K562 (cell line): ENCODE results near the gene TNKS2.

ENCODE experiments used
- CBX2 ChIP-seq: fragments of 200-600 bp; sonication (generic); IDR thresholded peaks from one replicate; pipeline ENCODE4 v1.6.1; 2012; ENCODE audit warnings: mild to moderate bottlenecking, low read length, inconsistent platforms; ENCODE audit not compliant: insufficient read depth, poor library complexity, severe bottlenecking
- EHMT2 ChIP-seq: fragments of 450-650 bp; IDR thresholded peaks from 2 replicates; pipeline ENCODE4 v1.6.1; 2018; ENCODE audit warnings: antibody characterized with exemption
- ELF2 ChIP-seq: fragments of 250-450 bp; sonication (Bioruptor Pico); IDR thresholded peaks from 2 replicates; pipeline ENCODE4 v1.5.0; 2021; ENCODE audit warnings: mild to moderate bottlenecking
- HDAC6 ChIP-seq: IDR thresholded peaks from 2 replicates; pipeline ENCODE4 v1.6.1; 2012; ENCODE audit warnings: low read depth, mild to moderate bottlenecking, control low read depth, inconsistent platforms, low read length, moderate library complexity
- POLR2A ChIP-seq: fragments of 450-650 bp; conservative IDR thresholded peaks from 2 replicates; pipeline ENCODE4 v1.6.1; 2016
- POLR2G ChIP-seq: fragments of 200-400 bp; formaldehyde crosslinking; IDR thresholded peaks from 2 replicates; pipeline ENCODE4 v1.6.1; 2017; ENCODE audit warnings: low read depth, mild to moderate bottlenecking, antibody characterized with exemption, low read length, moderate library complexity
- ZEB2 ChIP-seq: fragments of 450-650 bp; IDR thresholded peaks from 2 replicates; pipeline ENCODE4 v1.6.1; 2016
- ZNF263 ChIP-seq: sonication (generic); formaldehyde crosslinking; IDR thresholded peaks from 2 replicates; pipeline ENCODE4 v1.8.0; 2022; ENCODE audit warnings: mild to moderate bottlenecking, missing genetic modification reagents, borderline replicate concordance
- ZNF431 ChIP-seq: sonication (generic); formaldehyde crosslinking; IDR thresholded peaks from 2 replicates; pipeline ENCODE4 v1.8.0; 2022; ENCODE audit warnings: mild to moderate bottlenecking, missing genetic modification reagents
- TF ChIP-seq, protein P1 (sequence below): fragments of 200-600 bp; sonication (generic); IDR thresholded peaks from one replicate; pipeline ENCODE4 v1.6.1; 2012; ENCODE audit warnings: mild to moderate bottlenecking, low read depth, low read length, inconsistent platforms

DNA sequence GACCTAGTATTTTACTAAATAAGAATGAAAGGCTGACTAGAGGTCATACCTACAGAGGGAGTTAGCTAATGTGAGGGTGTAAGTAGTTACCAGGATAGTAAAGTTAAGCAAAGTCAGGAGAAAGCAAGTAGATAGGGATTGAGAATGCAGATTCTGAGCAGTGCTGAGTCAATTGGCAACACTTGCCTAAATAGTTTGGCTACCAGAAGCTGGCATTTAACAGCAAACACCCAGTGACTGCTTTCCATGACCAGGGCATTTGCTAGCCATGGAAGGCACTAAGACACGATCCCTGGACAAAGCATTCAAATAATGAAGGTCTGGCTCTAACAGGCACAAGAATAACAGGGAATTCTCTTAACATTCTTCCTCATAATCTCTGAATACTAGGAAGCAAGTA is 25.9 kb downstream of the TNKS2 start:
- no peak for TF ChIP-seq CBX2
- no peak for TF ChIP-seq ZEB2
- no peak for TF ChIP-seq ZNF263 (CRISPR knock-in tag)
- no peak for TF ChIP-seq POLR2A
- TF ChIP-seq ELF2 (CRISPR knock-in tag): no peak
- TF ChIP-seq HDAC6: no peak
- TF ChIP-seq, protein P1, sequence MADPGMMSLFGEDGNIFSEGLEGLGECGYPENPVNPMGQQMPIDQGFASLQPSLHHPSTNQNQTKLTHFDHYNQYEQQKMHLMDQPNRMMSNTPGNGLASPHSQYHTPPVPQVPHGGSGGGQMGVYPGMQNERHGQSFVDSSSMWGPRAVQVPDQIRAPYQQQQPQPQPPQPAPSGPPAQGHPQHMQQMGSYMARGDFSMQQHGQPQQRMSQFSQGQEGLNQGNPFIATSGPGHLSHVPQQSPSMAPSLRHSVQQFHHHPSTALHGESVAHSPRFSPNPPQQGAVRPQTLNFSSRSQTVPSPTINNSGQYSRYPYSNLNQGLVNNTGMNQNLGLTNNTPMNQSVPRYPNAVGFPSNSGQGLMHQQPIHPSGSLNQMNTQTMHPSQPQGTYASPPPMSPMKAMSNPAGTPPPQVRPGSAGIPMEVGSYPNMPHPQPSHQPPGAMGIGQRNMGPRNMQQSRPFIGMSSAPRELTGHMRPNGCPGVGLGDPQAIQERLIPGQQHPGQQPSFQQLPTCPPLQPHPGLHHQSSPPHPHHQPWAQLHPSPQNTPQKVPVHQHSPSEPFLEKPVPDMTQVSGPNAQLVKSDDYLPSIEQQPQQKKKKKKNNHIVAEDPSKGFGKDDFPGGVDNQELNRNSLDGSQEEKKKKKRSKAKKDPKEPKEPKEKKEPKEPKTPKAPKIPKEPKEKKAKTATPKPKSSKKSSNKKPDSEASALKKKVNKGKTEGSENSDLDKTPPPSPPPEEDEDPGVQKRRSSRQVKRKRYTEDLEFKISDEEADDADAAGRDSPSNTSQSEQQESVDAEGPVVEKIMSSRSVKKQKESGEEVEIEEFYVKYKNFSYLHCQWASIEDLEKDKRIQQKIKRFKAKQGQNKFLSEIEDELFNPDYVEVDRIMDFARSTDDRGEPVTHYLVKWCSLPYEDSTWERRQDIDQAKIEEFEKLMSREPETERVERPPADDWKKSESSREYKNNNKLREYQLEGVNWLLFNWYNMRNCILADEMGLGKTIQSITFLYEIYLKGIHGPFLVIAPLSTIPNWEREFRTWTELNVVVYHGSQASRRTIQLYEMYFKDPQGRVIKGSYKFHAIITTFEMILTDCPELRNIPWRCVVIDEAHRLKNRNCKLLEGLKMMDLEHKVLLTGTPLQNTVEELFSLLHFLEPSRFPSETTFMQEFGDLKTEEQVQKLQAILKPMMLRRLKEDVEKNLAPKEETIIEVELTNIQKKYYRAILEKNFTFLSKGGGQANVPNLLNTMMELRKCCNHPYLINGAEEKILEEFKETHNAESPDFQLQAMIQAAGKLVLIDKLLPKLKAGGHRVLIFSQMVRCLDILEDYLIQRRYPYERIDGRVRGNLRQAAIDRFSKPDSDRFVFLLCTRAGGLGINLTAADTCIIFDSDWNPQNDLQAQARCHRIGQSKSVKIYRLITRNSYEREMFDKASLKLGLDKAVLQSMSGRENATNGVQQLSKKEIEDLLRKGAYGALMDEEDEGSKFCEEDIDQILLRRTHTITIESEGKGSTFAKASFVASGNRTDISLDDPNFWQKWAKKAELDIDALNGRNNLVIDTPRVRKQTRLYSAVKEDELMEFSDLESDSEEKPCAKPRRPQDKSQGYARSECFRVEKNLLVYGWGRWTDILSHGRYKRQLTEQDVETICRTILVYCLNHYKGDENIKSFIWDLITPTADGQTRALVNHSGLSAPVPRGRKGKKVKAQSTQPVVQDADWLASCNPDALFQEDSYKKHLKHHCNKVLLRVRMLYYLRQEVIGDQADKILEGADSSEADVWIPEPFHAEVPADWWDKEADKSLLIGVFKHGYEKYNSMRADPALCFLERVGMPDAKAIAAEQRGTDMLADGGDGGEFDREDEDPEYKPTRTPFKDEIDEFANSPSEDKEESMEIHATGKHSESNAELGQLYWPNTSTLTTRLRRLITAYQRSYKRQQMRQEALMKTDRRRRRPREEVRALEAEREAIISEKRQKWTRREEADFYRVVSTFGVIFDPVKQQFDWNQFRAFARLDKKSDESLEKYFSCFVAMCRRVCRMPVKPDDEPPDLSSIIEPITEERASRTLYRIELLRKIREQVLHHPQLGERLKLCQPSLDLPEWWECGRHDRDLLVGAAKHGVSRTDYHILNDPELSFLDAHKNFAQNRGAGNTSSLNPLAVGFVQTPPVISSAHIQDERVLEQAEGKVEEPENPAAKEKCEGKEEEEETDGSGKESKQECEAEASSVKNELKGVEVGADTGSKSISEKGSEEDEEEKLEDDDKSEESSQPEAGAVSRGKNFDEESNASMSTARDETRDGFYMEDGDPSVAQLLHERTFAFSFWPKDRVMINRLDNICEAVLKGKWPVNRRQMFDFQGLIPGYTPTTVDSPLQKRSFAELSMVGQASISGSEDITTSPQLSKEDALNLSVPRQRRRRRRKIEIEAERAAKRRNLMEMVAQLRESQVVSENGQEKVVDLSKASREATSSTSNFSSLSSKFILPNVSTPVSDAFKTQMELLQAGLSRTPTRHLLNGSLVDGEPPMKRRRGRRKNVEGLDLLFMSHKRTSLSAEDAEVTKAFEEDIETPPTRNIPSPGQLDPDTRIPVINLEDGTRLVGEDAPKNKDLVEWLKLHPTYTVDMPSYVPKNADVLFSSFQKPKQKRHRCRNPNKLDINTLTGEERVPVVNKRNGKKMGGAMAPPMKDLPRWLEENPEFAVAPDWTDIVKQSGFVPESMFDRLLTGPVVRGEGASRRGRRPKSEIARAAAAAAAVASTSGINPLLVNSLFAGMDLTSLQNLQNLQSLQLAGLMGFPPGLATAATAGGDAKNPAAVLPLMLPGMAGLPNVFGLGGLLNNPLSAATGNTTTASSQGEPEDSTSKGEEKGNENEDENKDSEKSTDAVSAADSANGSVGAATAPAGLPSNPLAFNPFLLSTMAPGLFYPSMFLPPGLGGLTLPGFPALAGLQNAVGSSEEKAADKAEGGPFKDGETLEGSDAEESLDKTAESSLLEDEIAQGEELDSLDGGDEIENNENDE: no peak
- no peak for TF ChIP-seq POLR2G
- TF ChIP-seq ZNF431: no peak
- TF ChIP-seq EHMT2: no peak
